ENCODE data around the gene LMLN. TPM values are rescaled to one million over a fixed set of nuclear protein-coding genes. Genes with fewer than 3 reads are reported as not detected.

Gene LMLN
- polyA plus RNA-seq, 1 of the 3 experiments (the other 2 are of a cell fraction) = 7.4 TPM

- 94% methylated on average over 2 of the region's 2 CpGs for WGBS (ENCODE audit: low lambda C conversion rate)
- H3K9ac ChIP-seq = no peak overlapping the region
- H4K20me1 ChIP-seq (ENCODE audit: insufficient read depth) = no peaks in the 10 kb centered on the region
- H3K4me3 ChIP-seq (ENCODE audit: low read depth in 2 of 2, low read length in 1 of 2) = no peak overlapping the region
- H3K9me2 ChIP-seq = no peaks in the 10 kb centered on the region
- POLR2A ChIA-PET = no interaction called here
- H3K27me3 ChIP-seq (ENCODE audit: insufficient read depth) = no peaks in the 10 kb centered on the region
- H2AFZ ChIP-seq (ENCODE audit: low read depth) = no peak overlapping the region
- no peaks in the 10 kb centered on the region for H3K79me2 ChIP-seq (ENCODE audit: insufficient read depth)
- no peaks in the 10 kb centered on the region for H3K4me1 ChIP-seq (ENCODE audit: control insufficient read depth in 1 of 2, insufficient read depth in 2 of 2, low read depth in 1 of 2, low read length in 1 of 2)
- no peak overlapping the region for H3K27ac ChIP-seq (ENCODE audit: low read depth in 2 of 2, low read length in 1 of 2)
- no peak for TF ChIP-seq YY1 (IDR thresholded peaks at IDR 0.05; ENCODE audit: low read depth)
- no peak for TF ChIP-seq RXRA (IDR thresholded peaks at IDR 0.05; ENCODE audit: borderline replicate concordance, low read depth)
- no peak for TF ChIP-seq JUND (IDR thresholded peaks at IDR 0.05)
- TF ChIP-seq SMC3 (IDR thresholded peaks at IDR 0.05; ENCODE audit: low read depth, low read length) = no peak
- TF ChIP-seq, protein P1, sequence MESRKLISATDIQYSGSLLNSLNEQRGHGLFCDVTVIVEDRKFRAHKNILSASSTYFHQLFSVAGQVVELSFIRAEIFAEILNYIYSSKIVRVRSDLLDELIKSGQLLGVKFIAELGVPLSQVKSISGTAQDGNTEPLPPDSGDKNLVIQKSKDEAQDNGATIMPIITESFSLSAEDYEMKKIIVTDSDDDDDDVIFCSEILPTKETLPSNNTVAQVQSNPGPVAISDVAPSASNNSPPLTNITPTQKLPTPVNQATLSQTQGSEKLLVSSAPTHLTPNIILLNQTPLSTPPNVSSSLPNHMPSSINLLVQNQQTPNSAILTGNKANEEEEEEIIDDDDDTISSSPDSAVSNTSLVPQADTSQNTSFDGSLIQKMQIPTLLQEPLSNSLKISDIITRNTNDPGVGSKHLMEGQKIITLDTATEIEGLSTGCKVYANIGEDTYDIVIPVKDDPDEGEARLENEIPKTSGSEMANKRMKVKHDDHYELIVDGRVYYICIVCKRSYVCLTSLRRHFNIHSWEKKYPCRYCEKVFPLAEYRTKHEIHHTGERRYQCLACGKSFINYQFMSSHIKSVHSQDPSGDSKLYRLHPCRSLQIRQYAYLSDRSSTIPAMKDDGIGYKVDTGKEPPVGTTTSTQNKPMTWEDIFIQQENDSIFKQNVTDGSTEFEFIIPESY (IDR thresholded peaks at IDR 0.05; ENCODE audit: borderline replicate concordance, low read depth) = no peak
- no peak for TF ChIP-seq RFX5 (IDR thresholded peaks at IDR 0.05; ENCODE audit: low read length)
- TF ChIP-seq, protein P2, sequence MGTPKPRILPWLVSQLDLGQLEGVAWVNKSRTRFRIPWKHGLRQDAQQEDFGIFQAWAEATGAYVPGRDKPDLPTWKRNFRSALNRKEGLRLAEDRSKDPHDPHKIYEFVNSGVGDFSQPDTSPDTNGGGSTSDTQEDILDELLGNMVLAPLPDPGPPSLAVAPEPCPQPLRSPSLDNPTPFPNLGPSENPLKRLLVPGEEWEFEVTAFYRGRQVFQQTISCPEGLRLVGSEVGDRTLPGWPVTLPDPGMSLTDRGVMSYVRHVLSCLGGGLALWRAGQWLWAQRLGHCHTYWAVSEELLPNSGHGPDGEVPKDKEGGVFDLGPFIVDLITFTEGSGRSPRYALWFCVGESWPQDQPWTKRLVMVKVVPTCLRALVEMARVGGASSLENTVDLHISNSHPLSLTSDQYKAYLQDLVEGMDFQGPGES (IDR thresholded peaks at IDR 0.05; ENCODE audit: low read depth, low read length) = no peak
- no peak for TF ChIP-seq TCF12 (IDR thresholded peaks at IDR 0.05)
- TF ChIP-seq MEF2A (IDR thresholded peaks at IDR 0.05; ENCODE audit: borderline replicate concordance, low read depth) = no peak
- TF ChIP-seq, protein P3, sequence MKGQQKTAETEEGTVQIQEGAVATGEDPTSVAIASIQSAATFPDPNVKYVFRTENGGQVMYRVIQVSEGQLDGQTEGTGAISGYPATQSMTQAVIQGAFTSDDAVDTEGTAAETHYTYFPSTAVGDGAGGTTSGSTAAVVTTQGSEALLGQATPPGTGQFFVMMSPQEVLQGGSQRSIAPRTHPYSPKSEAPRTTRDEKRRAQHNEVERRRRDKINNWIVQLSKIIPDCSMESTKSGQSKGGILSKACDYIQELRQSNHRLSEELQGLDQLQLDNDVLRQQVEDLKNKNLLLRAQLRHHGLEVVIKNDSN (IDR thresholded peaks at IDR 0.05; ENCODE audit: borderline replicate concordance, low read depth) = no peak
- TF ChIP-seq SIN3A (IDR thresholded peaks at IDR 0.05; ENCODE audit: borderline replicate concordance, low read depth, low read length) = no peak
- no peak for TF ChIP-seq GATA2 (CRISPR knock-in tag; IDR thresholded peaks at IDR 0.05)
- TF ChIP-seq EP300 (IDR thresholded peaks at IDR 0.05; ENCODE audit: borderline replicate concordance in 1 of 2, low read depth in 1 of 2, low read length in 1 of 2) = no peak
- no peak for TF ChIP-seq CTCF (IDR thresholded peaks at IDR 0.05)
- TF ChIP-seq, protein P4, sequence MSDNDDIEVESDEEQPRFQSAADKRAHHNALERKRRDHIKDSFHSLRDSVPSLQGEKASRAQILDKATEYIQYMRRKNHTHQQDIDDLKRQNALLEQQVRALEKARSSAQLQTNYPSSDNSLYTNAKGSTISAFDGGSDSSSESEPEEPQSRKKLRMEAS (IDR thresholded peaks at IDR 0.05; ENCODE audit: low read depth) = no peak
- no peak for TF ChIP-seq POLR2AphosphoS5 (IDR thresholded peaks at IDR 0.05; ENCODE audit: low read depth, low read length)
- no peak for TF ChIP-seq REST (IDR thresholded peaks at IDR 0.05; ENCODE audit: low read depth, low read length)
- TF ChIP-seq RAD21 (IDR thresholded peaks at IDR 0.05; ENCODE audit: low read length) = no peak
- no peak for DNase-seq
- peaks cover 0 to 4% of the 10 kb centered on the region in 2 experiments for H3K36me3 ChIP-seq (replicated peaks in 1 of 2; ENCODE audit: control insufficient read depth in 1 of 2, insufficient read depth in 2 of 2, low read length in 1 of 2)
- CTCF ChIA-PET = no interaction called here
- no peaks in the 10 kb centered on the region for H3F3A ChIP-seq (replicated peaks; ENCODE audit: insufficient read depth)
- no peaks in the 10 kb centered on the region for H3K9me3 ChIP-seq
- no peak overlapping the region for H3K4me2 ChIP-seq
Observed at GRCh38 chr3:198019115-198019514, 59.1 kb downstream of the LMLN start.

Measured in SK-N-SH (cell line).